ENCODE measurements around the gene CRHR1. TPM values are rescaled to one million over a fixed set of nuclear protein-coding genes. Genes with fewer than 3 reads are reported as not detected.

CRHR1 gene
- polyA plus RNA-seq, 4 donors = 0.17 to 1.3 (median 0.69) TPM

DNA sequence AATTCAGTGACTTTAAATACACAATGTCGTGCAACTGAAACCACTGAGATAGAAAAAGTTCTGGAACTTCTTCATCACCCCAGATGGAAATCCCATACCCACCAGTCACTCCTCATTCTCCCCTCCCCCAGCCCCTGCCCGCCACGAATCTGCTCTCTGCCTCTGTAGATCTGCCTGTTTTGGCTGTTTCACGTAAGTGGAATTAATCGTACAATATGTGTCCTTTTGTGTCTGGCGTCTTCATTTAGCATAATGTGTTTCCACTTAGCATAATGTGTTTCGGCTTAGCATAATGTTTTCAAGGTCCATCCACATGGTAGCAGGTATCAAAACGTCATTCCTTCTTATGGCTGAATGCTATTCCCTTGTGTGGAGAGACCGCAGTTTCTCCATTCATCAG is 57.1 kb downstream of the CRHR1 start:
- DNase-seq (ENCODE audit: low read depth in 4 of 4, low spot score in 3 of 4) = no peak

DNA sequence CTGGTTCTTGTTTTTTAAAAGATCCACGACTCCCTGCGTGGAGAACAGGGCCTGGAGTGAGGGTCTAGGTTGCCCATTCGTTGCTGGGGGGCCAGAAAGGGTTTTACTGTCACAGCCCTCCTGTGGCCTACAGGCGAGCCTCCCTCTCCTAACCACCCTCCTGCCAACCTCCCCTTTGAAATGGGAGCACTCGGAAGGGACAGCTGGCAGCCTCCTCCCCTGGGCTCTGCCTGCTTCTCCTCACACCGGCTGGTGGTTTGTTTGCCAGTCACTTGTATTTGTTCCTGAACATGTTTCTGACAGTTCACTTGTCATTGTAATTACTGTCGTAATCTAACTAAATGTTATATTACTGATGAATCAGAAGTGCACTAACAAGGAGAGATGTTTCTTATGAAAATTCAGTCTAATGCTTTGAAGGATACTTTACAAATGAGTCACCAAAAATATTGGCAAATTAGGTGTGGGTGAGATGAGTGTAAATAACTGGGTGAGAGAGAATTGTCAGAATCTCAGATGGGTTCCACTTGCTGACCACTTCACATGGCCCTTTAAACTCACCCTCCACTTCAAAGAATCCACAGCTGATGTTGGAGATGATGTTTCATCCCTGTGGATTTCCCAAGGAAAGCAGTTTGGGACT is 57.9 kb downstream of the CRHR1 start:
- no peak for DNase-seq (ENCODE audit: low read depth in 4 of 4, low spot score in 3 of 4)

DNA sequence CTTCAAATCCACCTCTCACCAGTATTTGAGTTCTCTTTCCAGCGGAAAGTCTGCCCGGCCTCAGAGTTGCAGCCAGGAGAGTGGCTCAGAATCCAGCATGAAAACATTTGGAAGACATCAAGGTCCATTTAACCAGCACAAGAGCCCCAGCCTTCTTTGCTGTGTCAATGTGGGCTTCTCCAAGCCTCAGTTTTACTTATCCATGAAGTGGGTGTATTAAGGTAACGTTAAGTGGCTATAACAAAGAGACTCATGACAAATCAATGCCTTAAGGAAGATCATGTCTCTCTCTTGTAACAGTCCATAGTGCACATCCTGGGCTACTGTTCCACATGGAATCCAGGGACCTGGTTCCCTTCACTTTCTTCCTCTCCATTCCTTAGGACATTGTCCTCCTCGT is 59.6 kb downstream of the CRHR1 start:
- DNase-seq (ENCODE audit: low read depth in 4 of 4, low spot score in 3 of 4) = no peak

GRCh38 chr17:45844695-45845375 is 60.7 kb downstream of the CRHR1 start, which contains the start of gene SPPL2C:
SPPL2C (plus strand) TSS chr17:45844881; CDS start chr17:45844907, 26 bp downstream.
- DNase-seq (ENCODE audit: low read depth in 4 of 4, low spot score in 3 of 4) = no peak

DNA sequence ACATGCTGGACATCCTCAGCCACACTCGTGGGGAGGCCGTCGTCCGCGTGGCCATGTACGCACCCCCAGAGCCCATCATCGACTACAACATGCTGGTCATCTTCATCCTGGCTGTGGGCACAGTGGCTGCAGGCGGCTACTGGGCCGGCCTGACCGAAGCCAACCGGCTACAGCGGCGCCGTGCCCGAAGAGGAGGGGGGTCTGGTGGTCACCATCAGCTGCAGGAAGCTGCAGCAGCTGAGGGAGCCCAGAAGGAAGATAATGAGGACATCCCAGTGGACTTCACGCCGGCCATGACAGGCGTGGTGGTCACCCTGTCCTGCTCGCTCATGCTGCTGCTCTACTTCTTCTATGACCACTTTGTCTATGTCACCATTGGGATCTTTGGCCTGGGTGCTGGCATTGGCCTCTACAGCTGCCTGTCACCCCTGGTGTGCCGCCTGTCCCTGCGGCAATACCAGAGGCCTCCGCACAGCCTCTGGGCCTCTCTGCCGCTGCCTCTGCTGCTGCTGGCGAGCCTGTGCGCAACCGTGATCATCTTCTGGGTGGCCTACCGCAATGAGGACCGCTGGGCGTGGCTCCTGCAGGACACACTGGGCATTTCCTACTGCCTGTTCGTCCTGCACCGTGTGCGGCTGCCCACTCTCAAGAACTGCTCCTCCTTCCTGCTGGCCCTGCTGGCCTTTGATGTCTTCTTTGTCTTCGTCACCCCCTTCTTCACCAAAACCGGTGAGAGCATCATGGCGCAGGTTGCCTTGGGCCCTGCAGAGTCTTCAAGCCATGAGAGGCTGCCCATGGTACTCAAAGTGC is 61.5 kb downstream of the CRHR1 start:
- no peak for DNase-seq (ENCODE audit: low read depth in 4 of 4, low spot score in 3 of 4)

- no peak for DNase-seq (ENCODE audit: low read depth in 4 of 4, low spot score in 3 of 4)
Observed at GRCh38 chr17:45846223-45846622, 62.1 kb downstream of the CRHR1 start.

GRCh38 chr17:45846646-45847045 is 62.5 kb downstream of the CRHR1 start:
- DNase-seq (ENCODE audit: low read depth in 4 of 4, low spot score in 3 of 4) = no peak

- no peak for DNase-seq (ENCODE audit: low read depth in 4 of 4, low spot score in 3 of 4)
Observed at GRCh38 chr17:45847101-45847500, 63.0 kb downstream of the CRHR1 start.

DNA sequence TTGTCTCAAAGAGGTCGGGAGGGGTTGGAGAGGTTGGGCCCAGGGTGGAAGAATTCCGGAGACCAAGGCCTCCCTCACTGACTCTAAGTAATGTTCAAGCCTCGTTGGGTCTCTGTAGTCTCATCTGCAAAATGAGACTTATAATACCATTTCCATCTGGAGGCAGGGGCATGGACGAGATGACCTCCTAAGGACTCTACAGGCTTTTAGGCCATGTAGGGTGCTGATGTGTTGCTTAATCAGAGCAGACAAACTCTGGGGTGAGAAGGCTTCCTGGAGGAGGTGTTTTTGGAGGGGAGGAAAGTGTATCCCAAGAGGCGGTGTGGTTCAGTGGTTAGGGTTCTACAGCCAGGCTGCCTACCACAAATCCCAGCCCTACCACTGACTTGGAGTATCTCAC is 63.6 kb downstream of the CRHR1 start:
- no peak for DNase-seq (ENCODE audit: low read depth in 4 of 4, low spot score in 3 of 4)

DNA sequence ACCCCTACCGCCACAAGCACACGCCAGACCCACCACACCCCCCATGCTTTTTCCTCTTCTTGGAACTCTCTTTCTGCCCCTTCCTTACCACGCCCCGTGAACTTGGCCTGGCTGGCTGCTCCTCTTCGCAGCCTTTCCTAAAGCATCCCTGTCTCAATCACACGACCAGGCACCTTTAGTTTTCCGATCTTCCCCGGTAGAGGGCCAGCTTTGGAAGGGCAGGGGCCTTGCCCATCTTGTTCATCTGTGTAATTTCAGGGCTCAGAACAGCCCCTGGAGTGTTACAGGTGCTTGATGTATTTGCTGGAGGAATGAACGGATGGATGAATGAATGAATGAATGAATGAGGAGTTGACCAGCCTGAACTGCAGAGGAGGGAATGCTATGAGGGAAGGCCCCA is 64.3 kb downstream of the CRHR1 start:
- no peak for DNase-seq (ENCODE audit: low read depth in 4 of 4, low spot score in 3 of 4)

GRCh38 chr17:45848868-45849535 is 64.9 kb downstream of the CRHR1 start:
- DNase-seq (ENCODE audit: low read depth in 4 of 4, low spot score in 3 of 4) = no peak

DNA sequence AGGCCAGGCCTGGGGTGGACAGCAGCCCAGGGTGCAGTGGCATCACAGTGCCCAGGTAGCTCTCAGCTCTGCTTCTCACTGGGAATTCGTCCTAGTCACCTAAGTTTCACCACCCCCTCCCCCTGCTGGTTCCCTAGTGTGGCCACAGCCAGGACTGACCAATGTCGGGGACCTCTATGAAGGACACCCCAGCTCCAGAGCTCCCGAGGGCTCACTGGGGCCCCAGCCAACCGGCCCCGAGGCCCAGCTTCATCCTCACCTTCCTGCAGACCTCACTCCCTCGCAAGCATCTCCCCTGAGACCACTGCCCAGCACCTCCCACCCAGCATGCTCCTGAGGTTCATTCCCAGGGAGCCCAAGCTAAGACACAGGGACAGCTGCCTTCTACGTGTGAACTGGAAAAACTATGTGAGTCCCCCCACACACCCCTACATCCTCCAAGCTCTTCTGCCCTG is 65.4 kb downstream of the CRHR1 start:
- no peak for DNase-seq (ENCODE audit: low read depth in 4 of 4, low spot score in 3 of 4)

GRCh38 chr17:45850011-45850410 is 65.9 kb downstream of the CRHR1 start:
- no peak for DNase-seq (ENCODE audit: low read depth in 4 of 4, low spot score in 3 of 4)

GRCh38 chr17:45850468-45850867 is 66.3 kb downstream of the CRHR1 start:
- DNase-seq (ENCODE audit: low read depth in 4 of 4, low spot score in 3 of 4) = no peak

- no peak for DNase-seq (ENCODE audit: low read depth in 4 of 4, low spot score in 3 of 4)
Observed at GRCh38 chr17:45851022-45851421, 66.9 kb downstream of the CRHR1 start.

- DNase-seq (ENCODE audit: low read depth in 4 of 4, low spot score in 3 of 4) = no peak
Observed at GRCh38 chr17:45851464-45851863, 67.3 kb downstream of the CRHR1 start.

GRCh38 chr17:45851873-45852272 is 67.8 kb downstream of the CRHR1 start:
- no peak for DNase-seq (ENCODE audit: low read depth in 4 of 4, low spot score in 3 of 4)

GRCh38 chr17:45852535-45853297 is 68.6 kb downstream of the CRHR1 start:
- peak in 3 of 4 donors; percentile 20 to 30 (median 24) for DNase-seq (ENCODE audit: low read depth in 4 of 4, low spot score in 3 of 4)

- no peak for DNase-seq (ENCODE audit: low read depth in 4 of 4, low spot score in 3 of 4)
Observed at GRCh38 chr17:45854209-45854608, 70.1 kb downstream of the CRHR1 start.

- DNase-seq (ENCODE audit: low read depth in 4 of 4, low spot score in 3 of 4) = no peak
Observed at GRCh38 chr17:45855691-45856336, 71.7 kb downstream of the CRHR1 start.
